Astrocyte (in vitro differentiated cells and primary cell): Measurements from ENCODE around the gene LRIG1. TPM values are rescaled to one million over a fixed set of nuclear protein-coding genes. Genes with fewer than 3 reads are reported as not detected.
"Not testable (repeated sequence)": the region's sequence is repeated elsewhere in the genome, so short reads cannot be mapped to it uniquely, and the experiment has no call there.

Source experiments
- DNase-seq: peaks from one replicate; pipeline ENCODE4 v3.0.0-alpha.2; 2010; ENCODE audit warnings: low read depth
- FAIRE-seq: peaks from 2 replicates; lab custom pipeline; 2011; peaks lifted over from hg19 to GRCh38; lab: Jason Lieb, UNC
- H2AFZ ChIP-seq: 2 replicates; pipeline ENCODE4 v1.6.0; 2012; ENCODE audit warnings: low read depth, low read length, inconsistent platforms
- H3K27ac ChIP-seq: 2 replicates; pipeline ENCODE4 v1.5.1; 2011; ENCODE audit warnings: low read depth, low read length, inconsistent platforms
- H3K27me3 ChIP-seq: 2 replicates; pipeline ENCODE4 v1.6.0; 2011; ENCODE audit warnings: low read length, inconsistent platforms; ENCODE audit not compliant: insufficient read depth
- H3K36me3 ChIP-seq: 2 replicates; pipeline ENCODE4 v1.5.1; 2011; ENCODE audit warnings: low read length, inconsistent platforms; ENCODE audit not compliant: insufficient read depth
- H3K4me1 ChIP-seq: 2 replicates; pipeline ENCODE4 v1.5.1; 2011; ENCODE audit warnings: low read length, inconsistent platforms; ENCODE audit not compliant: insufficient read depth
- H3K4me2 ChIP-seq: 2 replicates; pipeline ENCODE4 v1.6.0; 2012; ENCODE audit warnings: low read length, inconsistent platforms
- H3K4me3 ChIP-seq: 2 replicates; pipeline ENCODE4 v1.5.1; 2011; ENCODE audit warnings: low read depth, mild to moderate bottlenecking, low read length, inconsistent platforms; ENCODE audit not compliant: insufficient read depth
- H3K79me2 ChIP-seq: 2 replicates; pipeline ENCODE4 v1.6.0; 2012; ENCODE audit warnings: mild to moderate bottlenecking, low read length, inconsistent platforms; ENCODE audit not compliant: insufficient read depth
- H3K9ac ChIP-seq: 2 replicates; pipeline ENCODE4 v1.6.0; 2012; ENCODE audit warnings: mild to moderate bottlenecking, low read length, inconsistent platforms
- H3K9me3 ChIP-seq: 2 replicates; pipeline ENCODE4 v1.5.1; 2012; ENCODE audit warnings: low read depth, mild to moderate bottlenecking, low read length, inconsistent platforms; ENCODE audit not compliant: insufficient read depth
- H4K20me1 ChIP-seq: 2 replicates; pipeline ENCODE4 v1.6.0; 2012; ENCODE audit warnings: low read length, inconsistent platforms; ENCODE audit not compliant: insufficient read depth
- H3K27ac Mint-ChIP-seq: one replicate; pipeline ENCODE4 v1.8.0; 2021; ENCODE audit warnings: mild to moderate bottlenecking, mixed read lengths; ENCODE audit not compliant: unreplicated experiment
- H3K27me3 Mint-ChIP-seq: one replicate; pipeline ENCODE4 v1.8.0; 2021; ENCODE audit warnings: low read depth, mixed read lengths; ENCODE audit not compliant: unreplicated experiment
- H3K36me3 Mint-ChIP-seq: one replicate; pipeline ENCODE4 v1.8.0; 2021; ENCODE audit warnings: low read depth, mixed read lengths; ENCODE audit not compliant: unreplicated experiment
- H3K4me1 Mint-ChIP-seq: one replicate; pipeline ENCODE4 v1.8.0; 2021; ENCODE audit warnings: low read depth, mixed read lengths; ENCODE audit not compliant: unreplicated experiment
- H3K4me3 Mint-ChIP-seq: one replicate; pipeline ENCODE4 v1.8.0; 2021; ENCODE audit warnings: mild to moderate bottlenecking, moderate library complexity, mixed read lengths; ENCODE audit not compliant: unreplicated experiment
- H3K9me3 Mint-ChIP-seq: one replicate; pipeline ENCODE4 v1.8.0; 2021; ENCODE audit warnings: mild to moderate bottlenecking, mixed read lengths; ENCODE audit not compliant: unreplicated experiment
- CTCF ChIP-seq: IDR thresholded peaks from 2 replicates; pipeline ENCODE4 v1.5.1; 2011; ENCODE audit warnings: low read depth, mild to moderate bottlenecking, inconsistent platforms, low read length, moderate library complexity; ENCODE audit not compliant: insufficient read depth
- EZH2 ChIP-seq: IDR thresholded peaks from 2 replicates; pipeline ENCODE4 v1.6.1; 2012; ENCODE audit warnings: mild to moderate bottlenecking, low read length, inconsistent platforms; ENCODE audit not compliant: insufficient read depth
- total RNA-seq: library from RNA; stranded (reverse); gene quantifications from 2 replicates; pipeline ENCODE4 v1.2.1, GENCODE V29; 2021

The LRIG1 gene
- total RNA-seq, 1 donor from 2014 or later, result 39.7 TPM

- Mint-ChIP-seq H3K27me3 (no peaks in the 10 kb centered on the region), H3K9me3 (peaks cover 14% of the 10 kb centered on the region), H3K36me3 (peaks cover 19% of the 10 kb centered on the region), H3K4me1 (peaks cover 57% of the 10 kb centered on the region), H3K4me3 (no peak overlapping the region), H3K27ac (peak overlapping the region; percentile 35)
- Histone ChIP-seq H3K4me3 (no peak overlapping the region), H3K27ac (no peak overlapping the region), H2AFZ (no peak overlapping the region), H3K79me2 (peaks cover 55% of the 10 kb centered on the region), H3K27me3 (no peaks in the 10 kb centered on the region), H3K9ac (no peak overlapping the region), H3K4me2 (no peak overlapping the region), H4K20me1 (no peaks in the 10 kb centered on the region), H3K9me3 (peaks cover 7% of the 10 kb centered on the region), H3K36me3 (no peaks in the 10 kb centered on the region), H3K4me1 (peaks cover 39% of the 10 kb centered on the region)
- DNase-seq, result no peak
- FAIRE-seq, result no peak
- TF ChIP-seq CTCF, result no peak
- TF ChIP-seq EZH2, result no peak
Measured at GRCh38 chr3:66425576-66426114, 75.2 kb downstream of the LRIG1 start.

- H3K27ac ChIP-seq, result no peak overlapping the region
- Mint-ChIP-seq H3K9me3 (peaks cover 17% of the 10 kb centered on the region), H3K4me1 (peaks cover 53% of the 10 kb centered on the region), H3K27me3 (no peaks in the 10 kb centered on the region), H3K27ac (peak overlapping the region; percentile 35), H3K4me3 (no peak overlapping the region), H3K36me3 (peaks cover 22% of the 10 kb centered on the region)
- H3K9me3 ChIP-seq, result peaks cover 7% of the 10 kb centered on the region
- peaks cover 39% of the 10 kb centered on the region for H3K4me1 ChIP-seq
- H3K4me3 ChIP-seq, result no peak overlapping the region
- FAIRE-seq (no peak), DNase-seq (no peak)
- peaks cover 55% of the 10 kb centered on the region for H3K79me2 ChIP-seq
- H4K20me1 ChIP-seq, result no peaks in the 10 kb centered on the region
- no peaks in the 10 kb centered on the region for H3K27me3 ChIP-seq
- H3K9ac ChIP-seq, result no peak overlapping the region
- TF ChIP-seq EZH2, result no peak
- no peak for TF ChIP-seq CTCF
- no peak overlapping the region for H2AFZ ChIP-seq
- no peaks in the 10 kb centered on the region for H3K36me3 ChIP-seq
- H3K4me2 ChIP-seq, result no peak overlapping the region
Measured at GRCh38 chr3:66425032-66425431, 75.8 kb downstream of the LRIG1 start.

- H2AFZ ChIP-seq, result no peak overlapping the region
- no peak overlapping the region for H3K4me3 ChIP-seq
- H4K20me1 ChIP-seq, result no peaks in the 10 kb centered on the region
- H3K4me3 Mint-ChIP-seq, result no peak overlapping the region
- H3K4me1 ChIP-seq, result peaks cover 34% of the 10 kb centered on the region
- peaks cover 7% of the 10 kb centered on the region for H3K9me3 ChIP-seq
- peak; percentile 54 for FAIRE-seq
- no peaks in the 10 kb centered on the region for H3K27me3 ChIP-seq
- H3K27ac ChIP-seq, result peak overlapping the region; percentile 28
- H3K9ac ChIP-seq, result no peak overlapping the region
- H3K36me3 ChIP-seq, result no peaks in the 10 kb centered on the region
- peaks cover 57% of the 10 kb centered on the region for H3K79me2 ChIP-seq
- DNase-seq, result peak; percentile 82
- peak overlapping the region; percentile 95 for H3K27ac Mint-ChIP-seq
- peaks cover 29% of the 10 kb centered on the region for H3K36me3 Mint-ChIP-seq
- H3K27me3 Mint-ChIP-seq, result no peaks in the 10 kb centered on the region
- peaks cover 41% of the 10 kb centered on the region for H3K4me1 Mint-ChIP-seq
- H3K9me3 Mint-ChIP-seq, result peaks cover 19% of the 10 kb centered on the region
- no peak for TF ChIP-seq CTCF
- TF ChIP-seq EZH2, result no peak
- peak overlapping the region; percentile 39 for H3K4me2 ChIP-seq
Measured at GRCh38 chr3:66423791-66424190, 77.0 kb downstream of the LRIG1 start.

GRCh38 chr3:66421893-66422292 lies 78.9 kb downstream of the LRIG1 start:
- peaks cover 32% of the 10 kb centered on the region for H3K36me3 Mint-ChIP-seq
- DNase-seq, H3K4me2 ChIP-seq, H3K27me3 Mint-ChIP-seq, H3K9ac ChIP-seq, H3K27me3 ChIP-seq, H4K20me1 ChIP-seq, H3K4me3 ChIP-seq, FAIRE-seq, H3K27ac Mint-ChIP-seq, H3K9me3 ChIP-seq, H3K4me3 Mint-ChIP-seq, H3K27ac ChIP-seq, H2AFZ ChIP-seq, H3K36me3 ChIP-seq: not testable (repeated sequence)
- H3K4me1 Mint-ChIP-seq, result peaks cover 34% of the 10 kb centered on the region
- peaks cover 19% of the 10 kb centered on the region for H3K9me3 Mint-ChIP-seq
- Histone ChIP-seq H3K4me1 (peaks cover 30% of the 10 kb centered on the region), H3K79me2 (peaks cover 49% of the 10 kb centered on the region)
